GM23248 (cell line): ENCODE measurements around the gene LIX1. TPM values are rescaled to one million over a fixed set of nuclear protein-coding genes. Genes with fewer than 3 reads are reported as not detected.

Experiments
- DNase-seq: peaks from one replicate; pipeline ENCODE4 v3.0.0-alpha.2; 2015
- H2AFZ ChIP-seq: fragments of 200-600 bp; sonication (generic); 2 replicates; pipeline ENCODE4 v1.6.1; 2016; ENCODE audit warnings: antibody characterized with exemption
- H3F3A ChIP-seq: fragments of 200-600 bp; sonication (generic); 2 replicates; pipeline ENCODE4 v1.6.1; 2016; ENCODE audit warnings: mild to moderate bottlenecking, antibody characterized with exemption, mixed run types; ENCODE audit not compliant: insufficient read depth
- H3K27ac ChIP-seq: fragments of 200-600 bp; sonication (generic); 2 replicates; pipeline ENCODE4 v1.5.1; 2016; ENCODE audit warnings: mild to moderate bottlenecking
- H3K27me3 ChIP-seq: fragments of 200-600 bp; sonication (generic); replicated peaks from 2 replicates; pipeline ENCODE4 v1.6.1; 2016; ENCODE audit warnings: mild to moderate bottlenecking; ENCODE audit not compliant: insufficient read depth
- H3K36me3 ChIP-seq: fragments of 200-600 bp; sonication (generic); 2 replicates; pipeline ENCODE4 v1.6.1; 2016; ENCODE audit warnings: low read depth, mild to moderate bottlenecking
- H3K4me1 ChIP-seq: fragments of 200-600 bp; sonication (generic); 2 replicates; pipeline ENCODE4 v1.6.1; 2016; ENCODE audit warnings: mild to moderate bottlenecking; ENCODE audit not compliant: insufficient read depth
- H3K4me2 ChIP-seq: fragments of 200-600 bp; sonication (generic); one replicate; pipeline ENCODE4 v1.6.1; 2016; ENCODE audit warnings: mild to moderate bottlenecking; ENCODE audit not compliant: unreplicated experiment
- H3K4me3 ChIP-seq: fragments of 200-600 bp; sonication (generic); 2 replicates; pipeline ENCODE4 v1.5.1; 2016; ENCODE audit warnings: mild to moderate bottlenecking
- H3K79me2 ChIP-seq: fragments of 200-600 bp; sonication (generic); 2 replicates; pipeline ENCODE4 v1.6.1; 2016; ENCODE audit warnings: mild to moderate bottlenecking; ENCODE audit not compliant: insufficient read depth
- H3K9ac ChIP-seq: fragments of 200-600 bp; sonication (generic); 2 replicates; pipeline ENCODE4 v1.6.1; 2016; ENCODE audit warnings: mild to moderate bottlenecking
- H3K9me2 ChIP-seq: fragments of 200-600 bp; sonication (generic); 2 replicates; pipeline ENCODE4 v1.6.1; 2016; ENCODE audit warnings: mixed run types, mild to moderate bottlenecking, moderate library complexity; ENCODE audit not compliant: insufficient read depth
- H3K9me3 ChIP-seq: fragments of 200-600 bp; sonication (generic); one replicate; pipeline ENCODE4 v1.6.1; 2017; ENCODE audit warnings: low read depth
- H4K20me1 ChIP-seq: fragments of 200-600 bp; sonication (generic); 2 replicates; pipeline ENCODE4 v1.6.0; 2016; ENCODE audit not compliant: insufficient read depth
- EZH2 ChIP-seq: fragments of 200-600 bp; sonication (generic); IDR thresholded peaks from 2 replicates; pipeline ENCODE4 v1.6.1; 2018; ENCODE audit warnings: antibody characterized with exemption, mild to moderate bottlenecking; ENCODE audit not compliant: insufficient read depth, poor library complexity, severe bottlenecking
- EZH2phosphoT487 ChIP-seq: fragments of 200-600 bp; sonication (generic); IDR thresholded peaks from 2 replicates; pipeline ENCODE4 v1.6.1; 2018; ENCODE audit warnings: antibody characterized with exemption, moderate library complexity, mild to moderate bottlenecking, low read depth; ENCODE audit not compliant: insufficient read depth
- WGBS, 2 experiments: methylation state at CpG; one replicate each; pipeline ENCODE4 v1.1.6; 2015 to 2017; ENCODE audit warnings: low lambda C conversion rate in 2 of 2, low coverage in 1 of 2; ENCODE audit errors: missing lambda C conversion rate in 2 of 2; 5-methylcytosine and 5-hydroxymethylcytosine counted together
- in situ Hi-C: fragments of 300-500 bp; cut with MboI; formaldehyde crosslinking; loops from 2 replicates; pipeline ENCODE4 v1.15.0; 2020
- polyA plus RNA-seq: library from polyadenylated mRNA; unstranded; fragments of >200 nt; fragmentation: Nextera tagmentation; extraction: Ambion mirVana; gene quantifications from 2 replicates; pipeline ENCODE4 v1.2.1, GENCODE V29; 2016
- total RNA-seq: library from RNA; depleted of rRNA; stranded (reverse); fragments of >200 nt; shearing (Covaris generic); gene quantifications from 2 replicates; pipeline ENCODE4 v1.2.3, GENCODE V29; 2014

Gene LIX1
- total and polyA plus RNA-seq, 2 experiments from 2014 or later = not detected

- H3K4me2 ChIP-seq = peak overlapping the region; percentile 58
- WGBS, 2 experiments = 2 to 6% methylated on average over 8 of the region's 8 CpGs
Measured at GRCh38 chr5:97071101-97071500, 71.3 kb downstream of the LIX1 start.

GRCh38 chr5:97070234-97070633 lies 72.2 kb downstream of the LIX1 start:
- in situ Hi-C loops = no loop called here
- H3K4me1 ChIP-seq = peaks cover 5% of the 10 kb centered on the region; the same call in 1 of the 2 replicates

More at GRCh38 chr5:97071101-97071500, 71.3 kb downstream of the LIX1 start:
- H3F3A ChIP-seq = peaks cover 10% of the 10 kb centered on the region
- H3K9ac ChIP-seq = no peak overlapping the region
- H3K4me1 ChIP-seq = peaks cover 5% of the 10 kb centered on the region; the same call in 1 of the 2 replicates
- peak overlapping the region; percentile 38 for H2AFZ ChIP-seq
- DNase-seq = peak; percentile 78
- H3K9me2 ChIP-seq = no peaks in the 10 kb centered on the region
- H3K79me2 ChIP-seq = no peaks in the 10 kb centered on the region
- in situ Hi-C loops = no loop called here
- H3K36me3 ChIP-seq = no peaks in the 10 kb centered on the region
- no peak overlapping the region for H3K27ac ChIP-seq
- no peaks in the 10 kb centered on the region for H4K20me1 ChIP-seq
- H3K27me3 ChIP-seq = no peaks in the 10 kb centered on the region
- no peaks in the 10 kb centered on the region for H3K9me3 ChIP-seq
- H3K4me3 ChIP-seq = 0 out of 2 replicates have a peak overlapping the region, but pooled peaks have one; percentile 11
- no peak for TF ChIP-seq EZH2phosphoT487
- no peak for TF ChIP-seq EZH2

GRCh38 chr5:97067296-97067850 lies 75.0 kb downstream of the LIX1 start:
- Histone ChIP-seq H3F3A (peaks cover 10% of the 10 kb centered on the region), H3K27ac (no peak overlapping the region), H4K20me1 (no peaks in the 10 kb centered on the region), H3K9me2 (no peaks in the 10 kb centered on the region), H3K36me3 (no peaks in the 10 kb centered on the region), H3K79me2 (no peaks in the 10 kb centered on the region), H3K4me1 (peaks cover 5% of the 10 kb centered on the region; the same call in 1 of the 2 replicates), H3K4me2 (no peak overlapping the region), H3K4me3 (no peak overlapping the region), H3K27me3 (peaks cover 13% of the 10 kb centered on the region; the same call in 1 of the 2 replicates), H3K9ac (no peak overlapping the region), H2AFZ (no peak overlapping the region), H3K9me3 (no peaks in the 10 kb centered on the region)
- no peak for TF ChIP-seq EZH2
- TF ChIP-seq EZH2phosphoT487 = no peak
- WGBS, 2 experiments = 76 to 79% methylated on average over 4 of the region's 4 CpGs
- DNase-seq = no peak
- in situ Hi-C loops = no loop called here

More at GRCh38 chr5:97070234-97070633, 72.2 kb downstream of the LIX1 start:
- no peak overlapping the region for H3K27ac ChIP-seq
- no peak overlapping the region for H3K4me2 ChIP-seq
- H3F3A ChIP-seq = peaks cover 10% of the 10 kb centered on the region
- H3K27me3 ChIP-seq = 0 out of 2 replicates have a peak, but pooled peaks cover 3% of the 10 kb centered on the region
- no peak for TF ChIP-seq EZH2phosphoT487
- no peak for TF ChIP-seq EZH2
- no peak for DNase-seq
- peak overlapping the region; percentile 38 for H2AFZ ChIP-seq
- H3K79me2 ChIP-seq = no peaks in the 10 kb centered on the region
- no peaks in the 10 kb centered on the region for H4K20me1 ChIP-seq
- no peaks in the 10 kb centered on the region for H3K36me3 ChIP-seq
- no peaks in the 10 kb centered on the region for H3K9me2 ChIP-seq
- 0 out of 2 replicates have a peak overlapping the region, but pooled peaks have one; percentile 11 for H3K4me3 ChIP-seq
- H3K9ac ChIP-seq = no peak overlapping the region
- H3K9me3 ChIP-seq = no peaks in the 10 kb centered on the region

DNA sequence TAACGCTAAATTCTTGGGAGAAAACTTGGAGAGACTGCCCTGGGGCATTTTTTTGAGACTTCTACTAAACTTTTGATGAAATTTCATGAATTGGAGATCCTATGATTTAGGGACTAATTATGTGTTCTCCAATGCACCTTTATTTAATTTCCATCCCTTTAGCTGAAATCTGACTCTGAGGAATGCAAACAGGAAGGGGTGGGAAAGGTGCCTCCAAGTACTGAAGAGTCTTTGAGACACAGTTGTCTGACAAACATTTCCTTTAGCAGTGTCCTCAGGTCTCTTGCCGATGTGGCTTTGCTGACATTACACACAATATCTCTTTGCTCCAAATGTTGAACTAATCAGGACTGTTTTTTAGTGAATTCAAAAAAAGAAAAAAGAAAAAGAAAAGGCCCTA lies 76.9 kb downstream of the LIX1 start:
- Histone ChIP-seq H3K9ac (no peak overlapping the region), H3K36me3 (no peaks in the 10 kb centered on the region), H3K9me2 (no peaks in the 10 kb centered on the region), H3K4me2 (no peak overlapping the region), H3K27ac (no peak overlapping the region), H3K79me2 (no peaks in the 10 kb centered on the region), H3F3A (peaks cover 3% of the 10 kb centered on the region; the same call in 1 of the 2 replicates), H4K20me1 (no peaks in the 10 kb centered on the region), H3K9me3 (no peaks in the 10 kb centered on the region), H3K4me3 (no peak overlapping the region), H3K27me3 (peaks cover 13% of the 10 kb centered on the region; the same call in 1 of the 2 replicates), H2AFZ (no peak overlapping the region), H3K4me1 (no peaks in the 10 kb centered on the region; the same call in 1 of the 2 replicates)
- WGBS, 2 experiments = 19 to 39% methylated on average over 2 of the region's 2 CpGs
- DNase-seq = no peak
- TF ChIP-seq EZH2phosphoT487 (no peak), EZH2 (no peak)
- in situ Hi-C loops = no loop called here
